Mammary epithelial cell (primary cell): ENCODE data around the gene PEDS1.
"Not testable (repeated sequence)": the region's sequence is repeated elsewhere in the genome, so short reads cannot be mapped to it uniquely, and the experiment has no call there.

ENCODE experiments used
- EZH2 ChIP-seq: IDR thresholded peaks from 2 replicates; pipeline ENCODE4 v1.6.1; 2012; ENCODE audit warnings: low read length, inconsistent platforms, borderline replicate concordance
- TF ChIP-seq, protein P1 (sequence below), 2 donors: IDR thresholded peaks in 1 of 2; conservative IDR thresholded peaks in 1 of 2; 2 replicates each; pipeline ENCODE4 v1.5.1; 2011 to 2012; ENCODE audit warnings: inconsistent platforms in 2 of 2, low read length in 2 of 2, mild to moderate bottlenecking in 2 of 2, control low read depth in 1 of 2, low read depth in 1 of 2; ENCODE audit not compliant: insufficient read depth in 1 of 2; ENCODE audit errors: extremely low read depth in 1 of 2

DNA sequence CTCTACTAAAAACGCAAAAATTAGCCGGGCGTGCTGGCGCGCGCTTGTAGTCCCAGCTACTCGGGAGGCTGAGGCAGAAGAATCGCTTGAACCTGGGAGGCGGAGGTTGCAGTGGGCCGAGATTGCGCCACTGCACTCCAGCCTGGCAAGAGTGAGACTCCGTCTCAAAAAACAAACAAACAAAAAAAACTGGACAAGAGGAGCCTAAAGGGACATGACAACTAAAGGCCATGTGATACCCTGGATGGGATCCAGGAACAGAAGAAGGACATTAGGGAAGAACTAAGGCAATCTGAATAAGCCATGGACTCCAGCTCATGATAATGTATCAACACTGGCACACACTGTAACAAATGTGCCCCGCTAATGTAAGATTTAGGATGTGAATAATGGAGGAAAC, 15.8 kb downstream of the PEDS1 start:
- TF ChIP-seq, protein P1, sequence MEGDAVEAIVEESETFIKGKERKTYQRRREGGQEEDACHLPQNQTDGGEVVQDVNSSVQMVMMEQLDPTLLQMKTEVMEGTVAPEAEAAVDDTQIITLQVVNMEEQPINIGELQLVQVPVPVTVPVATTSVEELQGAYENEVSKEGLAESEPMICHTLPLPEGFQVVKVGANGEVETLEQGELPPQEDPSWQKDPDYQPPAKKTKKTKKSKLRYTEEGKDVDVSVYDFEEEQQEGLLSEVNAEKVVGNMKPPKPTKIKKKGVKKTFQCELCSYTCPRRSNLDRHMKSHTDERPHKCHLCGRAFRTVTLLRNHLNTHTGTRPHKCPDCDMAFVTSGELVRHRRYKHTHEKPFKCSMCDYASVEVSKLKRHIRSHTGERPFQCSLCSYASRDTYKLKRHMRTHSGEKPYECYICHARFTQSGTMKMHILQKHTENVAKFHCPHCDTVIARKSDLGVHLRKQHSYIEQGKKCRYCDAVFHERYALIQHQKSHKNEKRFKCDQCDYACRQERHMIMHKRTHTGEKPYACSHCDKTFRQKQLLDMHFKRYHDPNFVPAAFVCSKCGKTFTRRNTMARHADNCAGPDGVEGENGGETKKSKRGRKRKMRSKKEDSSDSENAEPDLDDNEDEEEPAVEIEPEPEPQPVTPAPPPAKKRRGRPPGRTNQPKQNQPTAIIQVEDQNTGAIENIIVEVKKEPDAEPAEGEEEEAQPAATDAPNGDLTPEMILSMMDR (conservative IDR thresholded peaks at IDR 0.05 in 1 of 2, IDR thresholded peaks at IDR 0.05 in 1 of 2; ENCODE audit: extremely low read depth in 1 of 2, insufficient read depth in 1 of 2, low read depth in 1 of 2, low read length in 2 of 2): not testable (repeated sequence)
- TF ChIP-seq EZH2: not testable (repeated sequence)
